Non-pigmented ciliary epithelial cell (primary cell): Measurements from ENCODE around the gene KIF3B.
"Not testable (repeated sequence)": the region's sequence is repeated elsewhere in the genome, so short reads cannot be mapped to it uniquely, and the experiment has no call there.

Experiments used
- DNase-seq: peaks from one replicate; pipeline ENCODE4 v3.0.0-alpha.2; 2010; ENCODE audit warnings: low read depth

Gene KIF3B

GRCh38 chr20:32296412-32296811 is 19.0 kb downstream of the KIF3B start:
- no peak for DNase-seq

- DNase-seq = no peak
These were observed 19.5 kb downstream of the KIF3B start for GRCh38 chr20:32296819-32297420.

- no peak for DNase-seq
These were observed 20.0 kb downstream of the KIF3B start for GRCh38 chr20:32297439-32297838.

- no peak for DNase-seq
These were observed 23.2 kb downstream of the KIF3B start for GRCh38 chr20:32300647-32301046.

- no peak for DNase-seq
These were observed 24.5 kb downstream of the KIF3B start for GRCh38 chr20:32301719-32302506.

- DNase-seq = no peak
These were observed 25.0 kb downstream of the KIF3B start for GRCh38 chr20:32302507-32302872.

DNA sequence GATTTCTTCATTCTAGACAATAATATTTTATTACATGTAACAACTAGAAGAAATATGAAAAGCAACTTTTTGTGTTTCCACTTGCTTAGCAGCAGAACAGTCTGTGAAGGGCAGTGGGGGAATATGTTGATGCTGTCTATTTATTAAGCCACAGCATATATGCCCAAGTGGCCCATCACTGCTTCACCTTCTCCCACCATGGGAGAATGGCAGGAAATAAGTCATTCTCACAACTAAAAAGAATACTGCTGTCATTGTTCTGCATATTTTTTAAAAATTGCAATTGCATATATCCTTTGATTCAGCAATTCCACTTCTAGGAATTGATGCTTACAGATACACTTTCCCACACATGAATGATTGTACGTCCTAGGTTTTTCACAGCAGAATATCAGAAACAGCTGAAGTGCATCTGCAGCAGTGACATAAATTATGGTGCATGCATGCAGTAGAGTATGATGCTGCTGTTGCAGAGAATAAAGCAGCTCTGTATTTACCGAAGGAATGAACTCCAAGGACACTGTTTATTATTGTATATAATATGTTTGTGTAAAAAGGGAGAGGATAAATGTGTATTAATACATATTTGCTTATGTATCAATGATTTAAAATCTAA is 26.8 kb downstream of the KIF3B start:
- no peak for DNase-seq

DNA sequence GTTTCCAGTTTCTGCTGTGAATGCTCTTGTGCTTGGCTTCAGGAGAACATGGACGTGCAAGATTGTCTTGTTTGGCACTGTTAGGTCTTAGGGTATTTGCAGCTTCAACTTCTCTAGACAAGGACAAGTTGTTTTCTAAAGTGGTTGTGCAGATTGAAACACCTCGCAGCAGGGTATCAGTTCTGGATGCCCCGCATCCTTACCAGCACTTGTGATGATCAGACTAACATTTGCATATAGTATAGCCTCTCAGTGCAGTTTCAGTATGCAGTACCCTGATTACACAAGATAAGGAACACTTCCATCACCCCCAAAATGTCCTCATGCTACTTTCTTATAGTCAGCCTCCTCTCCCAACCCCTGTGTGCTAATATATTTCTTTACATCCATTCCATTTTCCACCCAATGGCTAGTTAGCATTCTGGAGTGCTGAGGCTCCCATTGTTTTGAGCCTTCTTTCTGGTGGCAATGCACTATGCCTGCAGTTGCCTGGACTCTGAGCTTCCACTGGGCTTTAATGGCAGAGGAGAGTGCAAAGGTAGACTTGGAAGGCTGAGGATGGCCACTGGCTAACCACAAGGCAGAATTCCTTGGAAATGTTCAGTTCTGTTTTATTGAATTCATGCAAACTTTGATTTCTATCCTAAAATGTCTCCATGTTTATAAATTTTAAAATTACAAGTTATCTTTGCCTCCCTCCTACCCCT is 35.4 kb downstream of the KIF3B start:
- DNase-seq = no peak

DNA sequence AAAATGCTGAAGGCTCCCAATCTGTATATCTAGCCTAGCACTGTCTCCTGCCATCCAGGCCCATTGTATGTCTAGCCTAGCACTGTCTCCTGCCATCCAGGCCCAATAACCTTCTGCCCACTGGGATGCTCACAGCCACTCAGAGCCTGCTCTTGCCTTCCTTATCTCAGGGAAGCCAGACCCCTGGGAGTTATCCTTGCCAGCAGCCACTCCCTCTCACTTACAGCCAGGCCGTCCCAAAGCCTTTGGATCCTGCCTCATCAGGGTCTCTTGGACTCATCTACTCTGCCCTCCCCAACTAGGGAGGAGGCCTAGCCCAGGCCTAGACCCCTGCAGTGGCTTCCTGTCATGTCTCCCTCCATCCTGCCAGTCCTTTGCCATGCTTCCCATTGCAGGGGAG is 37.3 kb downstream of the KIF3B start:
- DNase-seq = no peak

DNA sequence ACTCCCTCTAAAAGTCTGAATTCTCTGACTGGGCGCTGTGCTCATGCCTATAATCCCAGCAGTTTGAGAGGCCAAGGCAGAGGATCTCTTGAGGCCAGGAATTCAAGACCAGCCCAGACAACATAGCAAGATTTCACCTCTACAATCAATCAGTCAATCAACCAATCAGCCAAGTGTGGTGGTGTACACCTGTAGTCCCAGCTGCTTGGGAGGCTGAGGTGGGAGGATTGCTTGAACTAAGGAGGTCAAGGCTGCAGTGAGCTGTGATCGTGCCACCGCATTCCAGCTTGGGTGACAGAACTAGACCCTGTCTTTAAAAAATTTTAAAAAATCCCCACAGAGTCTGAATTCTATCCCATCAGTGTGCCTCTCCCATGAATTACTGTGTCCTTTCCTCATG is 37.9 kb downstream of the KIF3B start:
- no peak for DNase-seq

GRCh38 chr20:32315891-32316290 is 38.4 kb downstream of the KIF3B start:
- DNase-seq = no peak

DNA sequence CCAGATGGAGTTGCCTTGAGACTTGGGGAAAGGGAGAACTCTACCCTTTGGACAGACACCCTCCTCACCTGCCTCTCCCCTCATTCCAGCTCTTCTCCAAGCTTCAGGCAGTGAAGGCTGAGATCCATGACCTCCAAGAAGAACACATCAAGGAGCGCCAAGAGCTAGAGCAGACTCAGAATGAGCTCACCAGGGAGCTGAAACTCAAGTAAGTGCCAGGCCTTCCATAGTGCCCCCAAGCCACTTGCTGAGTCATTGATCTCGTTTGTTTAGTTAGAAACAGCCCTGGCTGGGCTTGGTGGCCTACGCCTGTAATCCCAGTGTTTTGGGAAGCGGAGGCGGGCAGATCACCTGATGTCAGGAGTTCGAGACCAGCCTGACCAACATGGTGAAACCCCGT is 39.2 kb downstream of the KIF3B start:
- no peak for DNase-seq

DNA sequence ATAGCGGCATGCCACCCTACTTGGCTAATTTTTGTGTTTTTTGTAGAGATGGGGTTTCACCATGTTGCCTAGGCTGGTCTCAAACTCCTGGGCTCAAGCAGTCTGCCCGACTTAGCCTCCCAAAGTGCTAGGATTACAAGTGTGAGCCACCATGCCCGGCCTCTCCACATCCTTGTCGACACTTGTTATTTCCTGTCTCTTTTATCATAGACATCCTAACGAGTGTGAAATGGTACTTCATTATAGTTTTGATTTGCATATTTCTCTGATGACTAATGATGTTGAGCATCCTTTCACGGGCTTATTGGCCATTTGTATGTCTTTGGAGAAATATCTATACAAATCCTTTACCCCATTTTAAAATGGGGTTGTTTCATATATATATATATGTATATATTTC is 41.6 kb downstream of the KIF3B start:
- no peak for DNase-seq

GRCh38 chr20:32320305-32320704 is 42.9 kb downstream of the KIF3B start:
- DNase-seq = no peak

DNA sequence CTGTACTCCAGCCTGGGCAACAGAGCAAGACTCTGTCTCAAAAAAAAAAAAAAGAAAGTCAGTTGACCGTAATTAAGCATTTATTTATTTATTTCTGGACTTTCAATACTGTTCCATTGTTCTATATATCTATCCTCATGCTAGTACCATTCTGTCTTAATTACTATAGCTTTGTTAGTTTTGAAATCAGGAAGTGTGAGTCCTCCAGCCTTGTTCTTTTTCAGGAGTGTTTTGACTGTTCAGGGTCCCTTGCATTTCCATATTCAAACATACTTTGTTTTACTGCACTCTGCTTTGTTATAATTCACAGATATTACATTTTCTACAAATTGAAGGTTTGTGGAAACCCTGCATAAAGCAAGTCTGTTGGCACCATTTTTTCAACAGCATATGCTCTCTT is 43.9 kb downstream of the KIF3B start:
- no peak for DNase-seq

GRCh38 chr20:32322260-32322659 is 44.8 kb downstream of the KIF3B start:
- DNase-seq = not testable (repeated sequence)

DNA sequence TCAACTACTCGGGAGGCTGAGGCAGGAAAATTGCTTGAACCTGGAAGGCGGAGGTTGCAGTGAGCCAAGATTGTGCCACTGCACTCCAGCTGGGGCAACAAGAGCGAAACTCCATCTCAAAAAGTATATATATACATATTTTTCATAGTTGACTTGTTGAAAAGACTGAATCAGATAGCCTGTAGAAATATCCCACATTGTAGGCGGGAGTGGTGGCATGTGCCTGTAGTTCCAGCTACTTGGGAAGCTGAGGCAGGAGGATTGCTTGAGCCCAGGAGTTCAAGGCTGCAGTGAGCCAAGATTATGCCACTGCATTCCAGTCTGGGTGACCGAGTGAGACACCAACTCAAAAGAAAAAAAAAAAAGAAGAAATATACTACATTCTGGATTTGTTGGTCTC is 46.3 kb downstream of the KIF3B start:
- not testable (repeated sequence) for DNase-seq

- no peak for DNase-seq
These were observed 48.5 kb downstream of the KIF3B start for GRCh38 chr20:32325706-32326503.

DNA sequence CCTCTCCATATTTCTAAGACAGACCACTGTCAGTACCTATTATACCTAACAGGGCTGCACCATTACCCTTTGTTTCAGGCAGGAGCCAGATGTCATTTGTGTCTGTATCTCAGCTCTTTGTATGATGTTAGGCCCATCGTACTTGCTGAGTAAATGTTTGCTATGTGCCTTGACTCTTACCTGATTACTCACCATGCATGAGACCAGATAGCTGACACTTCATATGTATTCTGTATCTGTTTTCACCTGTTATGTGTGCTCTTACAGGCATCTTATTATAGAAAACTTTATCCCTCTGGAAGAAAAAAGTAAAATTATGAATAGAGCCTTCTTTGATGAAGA is 49.0 kb downstream of the KIF3B start:
- no peak for DNase-seq

DNA sequence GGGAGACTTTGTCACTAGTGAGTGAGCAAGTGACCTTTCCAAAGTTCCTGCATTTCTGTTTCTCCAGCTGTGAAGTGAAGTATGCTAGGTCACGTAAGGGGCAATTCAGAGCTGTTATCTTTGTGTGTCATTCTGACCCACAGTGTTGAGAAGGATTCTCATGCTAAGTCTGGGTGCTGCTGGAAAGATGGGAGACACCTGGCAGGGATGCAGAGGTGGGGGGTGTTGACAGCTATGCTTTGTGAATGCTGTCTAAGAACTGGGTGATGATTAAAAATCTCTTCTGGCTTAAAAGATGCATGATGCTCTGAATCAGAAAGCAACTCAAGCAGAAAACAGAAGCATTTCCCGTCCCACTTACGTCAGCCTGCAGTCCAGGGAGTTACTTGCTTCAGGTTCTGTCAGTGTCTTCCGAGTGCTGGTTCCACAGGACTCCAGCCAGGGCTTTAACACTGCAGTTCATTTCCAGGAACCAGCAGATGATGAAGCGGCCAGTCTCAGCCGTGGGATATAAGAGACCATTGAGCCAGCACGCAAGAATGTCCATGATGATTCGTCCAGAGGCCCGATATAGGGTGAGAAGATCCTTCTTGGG is 49.7 kb downstream of the KIF3B start:
- DNase-seq = peak; percentile 78

DNA sequence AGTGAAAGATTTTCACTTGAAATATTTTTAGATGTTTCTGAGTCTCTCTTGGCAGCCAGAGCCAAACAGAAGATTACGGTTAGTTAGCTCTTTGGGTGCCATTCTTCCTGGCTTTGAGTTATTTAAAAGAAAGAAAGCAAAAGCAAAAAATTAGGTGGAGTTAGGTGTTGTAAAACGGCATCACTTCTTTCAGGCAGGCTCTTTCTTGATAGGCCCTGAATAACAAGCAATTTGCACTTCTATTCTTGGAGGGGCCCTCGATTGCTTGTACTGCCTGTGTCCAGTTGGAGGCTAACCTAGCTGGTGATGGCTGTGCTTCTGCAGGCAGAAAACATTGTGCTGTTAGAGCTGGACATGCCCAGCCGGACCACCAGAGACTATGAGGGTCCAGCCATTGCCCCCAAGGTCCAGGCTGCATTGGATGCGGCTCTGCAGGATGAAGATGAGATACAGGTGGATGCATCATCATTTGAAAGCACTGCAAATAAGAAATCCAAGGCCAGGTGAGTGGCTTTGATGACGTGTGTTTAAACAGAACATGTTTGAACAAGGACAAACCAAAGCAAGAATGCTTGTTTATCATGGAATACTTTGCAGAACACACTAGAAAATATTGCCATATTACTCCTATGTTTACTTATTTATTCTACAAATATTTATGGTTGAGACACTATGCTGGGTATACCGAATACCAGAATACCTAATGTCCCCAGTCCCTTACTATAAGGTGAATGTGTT is 52.5 kb downstream of the KIF3B start:
- DNase-seq = no peak
